SU-DHL-6 (cell line): ENCODE data around the gene SLN.

Experiments used
- CTCF ChIP-seq: fragments of 200-600 bp; sonication (generic); IDR thresholded peaks from one replicate; pipeline ENCODE4 v1.5.1; 2017; ENCODE audit warnings: antibody characterized with exemption, mild to moderate bottlenecking, low read length, moderate library complexity; ENCODE audit not compliant: insufficient read depth, poor library complexity, severe bottlenecking
- EZH2phosphoT487 ChIP-seq: fragments of 200-600 bp; sonication (generic), shearing (Covaris generic); conservative IDR thresholded peaks from 2 replicates; pipeline ENCODE4 v1.6.1; 2018; ENCODE audit warnings: mild to moderate bottlenecking, antibody characterized with exemption, low read length, moderate library complexity, mixed read lengths

- TF ChIP-seq CTCF (no peak), EZH2phosphoT487 (no peak)
These were observed 20.8 kb upstream of the SLN start for GRCh38 chr11:107732689-107733051.
